Erythroblast (primary cell): ENCODE results near the gene DNAJB14.

Experiments used
- GATA1 ChIP-seq: IDR thresholded peaks from 2 replicates; pipeline ENCODE4 v1.6.1; 2011; ENCODE audit warnings: low read depth, mild to moderate bottlenecking, control low read depth, low read length, moderate library complexity
- POLR2A ChIP-seq: IDR thresholded peaks from 2 replicates; pipeline ENCODE4 v1.6.1; 2011; ENCODE audit warnings: mild to moderate bottlenecking, low read length

- no peak for TF ChIP-seq POLR2A
- no peak for TF ChIP-seq GATA1
These were observed 19.4 kb upstream of the DNAJB14 start for GRCh38 chr4:99965674-99966350.
